Measurements from ENCODE around the gene GJC2. TPM values are rescaled to one million over a fixed set of nuclear protein-coding genes. Genes with fewer than 3 reads are reported as not detected.
A peak's percentile ranks its signal among the peaks of the same experiment; 100 is the strongest.
"Not testable (repeated sequence)": the region's sequence is repeated elsewhere in the genome, so short reads cannot be mapped to it uniquely, and the experiment has no call there.

The GJC2 gene
- total and polyA plus RNA-seq, 11 donors = 0.40 to 3.8 (median 0.78) TPM

- peak overlapping the region in 8 of 12 donors; percentile 80 to 95 (median 88) for H3K27ac ChIP-seq
- ATAC-seq = no peak
- DNase-seq = no peak
- no peaks in the 10 kb centered on the region for H3K9me3 ChIP-seq
- intact Hi-C loops (cut with DNase I) = loop anchor here in 5 of 10 donors (1.0 to 5.0 kb wide), 4 partner anchors 27 to 57 kb away; partner anchors contain the start of genes ARF1 (in 3 of the 5), GUK1 (in 1 of the 5) and IBA57 (in 1 of the 5)
- peak overlapping the region; percentile 65 to 99 (median 92) for H3K4me3 ChIP-seq
- no peaks in the 10 kb centered on the region for H3K27me3 ChIP-seq
- WGBS, 4 donors = 40 to 53% (median 42%) methylated on average over 15 of the region's 15 CpGs
- no peak for TF ChIP-seq POLR2A (IDR thresholded peaks at IDR 0.05)
- TF ChIP-seq, protein P1, sequence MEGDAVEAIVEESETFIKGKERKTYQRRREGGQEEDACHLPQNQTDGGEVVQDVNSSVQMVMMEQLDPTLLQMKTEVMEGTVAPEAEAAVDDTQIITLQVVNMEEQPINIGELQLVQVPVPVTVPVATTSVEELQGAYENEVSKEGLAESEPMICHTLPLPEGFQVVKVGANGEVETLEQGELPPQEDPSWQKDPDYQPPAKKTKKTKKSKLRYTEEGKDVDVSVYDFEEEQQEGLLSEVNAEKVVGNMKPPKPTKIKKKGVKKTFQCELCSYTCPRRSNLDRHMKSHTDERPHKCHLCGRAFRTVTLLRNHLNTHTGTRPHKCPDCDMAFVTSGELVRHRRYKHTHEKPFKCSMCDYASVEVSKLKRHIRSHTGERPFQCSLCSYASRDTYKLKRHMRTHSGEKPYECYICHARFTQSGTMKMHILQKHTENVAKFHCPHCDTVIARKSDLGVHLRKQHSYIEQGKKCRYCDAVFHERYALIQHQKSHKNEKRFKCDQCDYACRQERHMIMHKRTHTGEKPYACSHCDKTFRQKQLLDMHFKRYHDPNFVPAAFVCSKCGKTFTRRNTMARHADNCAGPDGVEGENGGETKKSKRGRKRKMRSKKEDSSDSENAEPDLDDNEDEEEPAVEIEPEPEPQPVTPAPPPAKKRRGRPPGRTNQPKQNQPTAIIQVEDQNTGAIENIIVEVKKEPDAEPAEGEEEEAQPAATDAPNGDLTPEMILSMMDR (IDR thresholded peaks at IDR 0.05) = no peak
- H3K36me3 ChIP-seq = peaks cover 0 to 26% (median 21%) of the 10 kb centered on the region in 9 donors
- H3K4me1 ChIP-seq = peaks cover 5 to 24% (median 16%) of the 10 kb centered on the region in 12 donors
These were observed 39.7 kb upstream of the GJC2 start for GRCh38 chr1:228109962-228110488.

DNA sequence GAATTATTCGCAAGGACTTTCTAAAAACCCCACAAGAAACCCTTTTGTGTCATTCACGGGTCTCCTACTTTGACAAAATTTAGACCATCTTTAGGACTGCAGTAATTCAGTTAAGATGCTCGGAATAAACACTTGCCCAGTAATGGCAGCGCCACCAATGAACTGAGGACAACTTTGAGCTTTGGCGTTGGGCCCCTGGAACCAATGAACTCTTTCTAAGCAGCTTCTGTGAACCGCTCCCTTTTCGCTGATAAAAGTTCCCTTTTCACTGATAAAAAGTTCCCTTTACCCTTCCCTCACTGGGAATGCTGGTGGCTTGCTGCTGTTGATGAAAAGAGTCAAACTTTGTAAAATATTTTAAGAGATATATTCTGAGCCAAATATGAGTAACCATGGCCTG, 39.2 kb upstream of the GJC2 start:
- no peak for DNase-seq
- Histone ChIP-seq H3K36me3 (peaks cover 0 to 25% (median 21%) of the 10 kb centered on the region in 9 donors), H3K9me3 (no peaks in the 10 kb centered on the region), H3K4me1 (peaks cover 5 to 24% (median 16%) of the 10 kb centered on the region in 12 donors), H3K4me3 (peak overlapping the region in 2 of 12 donors; percentile 65 to 82), H3K27me3 (no peaks in the 10 kb centered on the region), H3K27ac (peak overlapping the region in 1 of 12 donors; percentile 95)
- 79 to 90% (median 86%) methylated on average over 7 of the region's 7 CpGs for WGBS, 4 donors
- TF ChIP-seq, protein P1 (IDR thresholded peaks at IDR 0.05) = no peak
- TF ChIP-seq POLR2A (IDR thresholded peaks at IDR 0.05) = no peak
- ATAC-seq = no peak
- intact Hi-C loops (cut with DNase I) = no loop called here

- ATAC-seq = not testable (repeated sequence)
These were observed 38.4 kb upstream of the GJC2 start for GRCh38 chr1:228111315-228111714.

GRCh38 chr1:228112167-228112566, 37.6 kb upstream of the GJC2 start:
- Histone ChIP-seq H3K36me3 (peaks cover 0 to 10% (median 6%) of the 10 kb centered on the region in 9 donors), H3K27ac (no peak overlapping the region), H3K4me1 (peaks cover 5 to 24% (median 16%) of the 10 kb centered on the region in 12 donors), H3K4me3 (no peak overlapping the region), H3K27me3 (no peaks in the 10 kb centered on the region), H3K9me3 (no peaks in the 10 kb centered on the region)
- DNase-seq = no peak
- no peak for ATAC-seq
- TF ChIP-seq POLR2A (IDR thresholded peaks at IDR 0.05) = no peak
- TF ChIP-seq, protein P1 (IDR thresholded peaks at IDR 0.05) = no peak
- WGBS, 4 donors = 91 to 95% (median 92%) methylated on average over 7 of the region's 7 CpGs
- intact Hi-C loops (cut with DNase I) = no loop called here

More at GRCh38 chr1:228111315-228111714, 38.4 kb upstream of the GJC2 start:
- WGBS, 4 donors = 98 to 99% (median 99%) methylated on average over 6 of the region's 6 CpGs
- intact Hi-C loops (cut with DNase I); H3K27ac ChIP-seq; H3K27me3 ChIP-seq; H3K4me3 ChIP-seq; H3K9me3 ChIP-seq; DNase-seq: not testable (repeated sequence)
- Histone ChIP-seq H3K4me1 (peaks cover 5 to 24% (median 16%) of the 10 kb centered on the region in 12 donors), H3K36me3 (peaks cover 0 to 18% (median 14%) of the 10 kb centered on the region in 9 donors)
